Measurements from ENCODE around the gene FSTL5.

The FSTL5 gene

GRCh38 chr4:161428180-161428965 lies 735.4 kb downstream of the FSTL5 start:
- no peak for DNase-seq

DNA sequence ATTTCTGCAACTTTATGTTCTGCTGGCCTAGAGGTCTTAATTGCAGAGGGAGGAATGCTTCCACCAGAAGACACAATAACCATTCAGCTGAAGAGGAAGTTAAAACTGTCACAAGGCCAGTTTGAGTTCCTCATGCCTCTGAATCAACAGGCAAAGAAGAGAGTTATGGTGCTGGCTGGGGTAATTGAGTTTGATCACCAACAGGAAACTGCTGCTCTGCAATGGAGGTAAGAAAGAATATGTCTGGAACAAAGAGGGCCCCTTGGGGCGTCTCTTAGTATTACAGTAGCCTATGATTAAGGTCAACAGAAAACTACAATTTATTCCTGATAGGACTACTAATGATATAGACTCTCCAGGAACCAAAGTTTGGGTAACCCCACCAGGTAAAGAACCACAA lies 744.0 kb downstream of the FSTL5 start:
- DNase-seq = no peak

- DNase-seq = no peak
These were observed 751.9 kb downstream of the FSTL5 start for GRCh38 chr4:161411901-161412300.

DNA sequence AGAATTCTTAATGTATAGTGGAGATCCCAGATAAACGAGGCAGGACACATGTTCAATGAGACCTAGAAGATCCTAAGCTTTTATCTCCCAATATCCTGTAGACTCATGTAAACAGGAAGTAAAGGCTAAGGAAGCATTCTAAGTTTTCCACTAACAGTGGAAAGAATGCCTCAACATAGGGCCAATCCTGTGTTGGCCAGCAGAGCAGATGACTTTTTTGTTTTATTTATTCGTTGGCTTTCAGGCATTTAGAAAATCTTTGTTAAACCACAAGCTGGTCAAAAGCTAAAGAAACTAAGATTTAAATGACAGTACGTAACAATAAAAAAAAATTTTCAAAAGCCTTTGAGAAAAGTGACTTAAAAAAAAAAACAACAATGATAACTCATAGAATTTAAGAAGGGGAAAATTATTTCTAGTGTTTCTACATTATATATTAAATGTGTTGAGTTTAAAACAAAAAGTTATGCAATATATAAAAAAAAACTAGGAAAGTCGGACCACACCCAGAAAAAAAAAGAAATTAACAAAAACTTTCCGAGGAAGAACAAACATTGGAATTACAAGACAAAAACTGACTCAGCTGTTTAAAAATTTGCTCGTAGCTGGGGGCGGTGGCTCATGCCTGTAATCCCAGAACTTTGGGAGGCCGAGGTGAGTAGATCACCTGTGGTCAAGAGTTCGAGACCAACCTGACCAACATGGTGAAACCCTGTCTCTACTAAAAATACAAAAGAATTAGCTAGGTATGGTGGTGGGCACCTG lies 759.3 kb downstream of the FSTL5 start:
- no peak for DNase-seq

- DNase-seq = no peak
These were observed 760.0 kb downstream of the FSTL5 start for GRCh38 chr4:161403781-161404180.

- no peak for DNase-seq
These were observed 770.2 kb downstream of the FSTL5 start for GRCh38 chr4:161393602-161394001.

GRCh38 chr4:161382655-161383054 lies 781.1 kb downstream of the FSTL5 start:
- no peak for DNase-seq

DNA sequence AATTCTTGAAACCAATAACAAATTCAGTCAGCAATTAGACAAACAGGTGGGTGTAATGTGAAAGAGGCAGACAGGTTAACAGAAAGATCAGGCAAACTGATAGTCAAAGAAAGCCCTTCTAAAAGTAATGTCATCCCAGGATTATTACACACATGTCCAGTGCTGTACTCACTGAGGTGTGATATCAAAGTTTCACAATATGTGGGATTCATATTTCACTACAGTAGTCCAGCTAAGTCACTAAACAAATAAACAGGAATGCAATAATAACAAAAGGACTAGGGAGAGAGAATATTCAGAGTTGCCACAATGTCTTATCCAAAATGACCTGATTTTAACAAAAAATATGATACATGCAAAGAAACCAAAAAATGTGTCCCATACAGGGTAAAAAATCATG lies 787.5 kb downstream of the FSTL5 start:
- DNase-seq = no peak

- DNase-seq = no peak
These were observed 799.1 kb downstream of the FSTL5 start for GRCh38 chr4:161364681-161365080.

- no peak for DNase-seq
These were observed 802.8 kb downstream of the FSTL5 start for GRCh38 chr4:161360982-161361381.

GRCh38 chr4:161359491-161359890 lies 804.3 kb downstream of the FSTL5 start:
- no peak for DNase-seq

DNA sequence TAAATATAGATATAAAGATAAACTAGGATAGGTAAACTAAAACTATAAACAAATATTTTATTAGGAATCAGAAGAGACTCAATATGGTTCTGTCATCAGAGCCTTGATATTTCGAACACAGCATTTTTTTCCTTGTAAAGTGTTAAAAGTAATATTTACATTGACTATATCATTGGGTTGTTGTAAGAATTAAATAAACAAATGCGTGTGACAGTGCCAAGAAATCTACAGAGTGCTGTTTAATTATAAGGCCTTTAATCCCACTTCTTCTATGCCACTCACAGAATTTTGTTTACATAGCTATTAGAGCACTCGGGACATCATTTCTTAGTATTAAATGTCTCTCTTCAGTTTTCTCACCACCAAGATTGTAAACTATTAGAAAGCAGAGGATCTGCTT lies 807.4 kb downstream of the FSTL5 start:
- DNase-seq = no peak

DNA sequence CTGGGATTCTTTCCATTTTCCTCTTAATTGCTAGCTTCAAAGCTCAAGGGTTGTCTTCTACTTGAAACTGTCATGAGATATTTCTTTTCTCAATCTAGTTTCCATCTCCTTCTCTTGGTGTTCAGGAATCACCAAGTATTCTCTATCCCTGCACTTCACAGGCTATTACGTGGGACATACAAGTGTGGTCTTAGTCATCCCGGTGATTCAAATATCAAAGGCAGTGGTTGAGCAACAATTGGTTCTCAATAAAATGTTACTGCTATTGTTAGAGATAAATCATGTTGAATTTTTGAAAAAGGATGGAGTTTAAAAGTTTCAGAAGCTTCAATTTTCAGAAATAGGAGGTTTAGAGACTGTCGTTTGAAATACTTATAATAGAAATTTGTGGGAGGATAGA lies 812.9 kb downstream of the FSTL5 start:
- DNase-seq = no peak

GRCh38 chr4:161345741-161346140 lies 818.1 kb downstream of the FSTL5 start:
- DNase-seq = no peak

DNA sequence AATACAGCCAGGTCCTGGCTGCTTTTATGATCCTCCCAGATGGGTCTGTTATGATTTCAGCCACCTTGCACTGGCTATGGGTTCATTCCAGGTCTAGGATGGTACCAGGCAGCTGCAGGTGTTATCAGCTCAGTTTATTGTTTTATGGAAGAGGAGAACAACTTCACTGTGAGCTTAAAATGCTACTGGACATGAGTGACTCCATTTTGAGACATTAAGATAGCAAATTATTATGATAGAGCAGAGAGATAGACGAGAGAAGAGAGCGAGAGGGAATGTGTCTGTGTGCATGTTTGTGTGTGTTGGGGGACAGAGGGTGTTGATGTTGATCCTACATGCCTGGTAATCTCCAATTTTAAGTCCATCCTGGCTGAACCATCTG lies 820.2 kb downstream of the FSTL5 start:
- no peak for DNase-seq

DNA sequence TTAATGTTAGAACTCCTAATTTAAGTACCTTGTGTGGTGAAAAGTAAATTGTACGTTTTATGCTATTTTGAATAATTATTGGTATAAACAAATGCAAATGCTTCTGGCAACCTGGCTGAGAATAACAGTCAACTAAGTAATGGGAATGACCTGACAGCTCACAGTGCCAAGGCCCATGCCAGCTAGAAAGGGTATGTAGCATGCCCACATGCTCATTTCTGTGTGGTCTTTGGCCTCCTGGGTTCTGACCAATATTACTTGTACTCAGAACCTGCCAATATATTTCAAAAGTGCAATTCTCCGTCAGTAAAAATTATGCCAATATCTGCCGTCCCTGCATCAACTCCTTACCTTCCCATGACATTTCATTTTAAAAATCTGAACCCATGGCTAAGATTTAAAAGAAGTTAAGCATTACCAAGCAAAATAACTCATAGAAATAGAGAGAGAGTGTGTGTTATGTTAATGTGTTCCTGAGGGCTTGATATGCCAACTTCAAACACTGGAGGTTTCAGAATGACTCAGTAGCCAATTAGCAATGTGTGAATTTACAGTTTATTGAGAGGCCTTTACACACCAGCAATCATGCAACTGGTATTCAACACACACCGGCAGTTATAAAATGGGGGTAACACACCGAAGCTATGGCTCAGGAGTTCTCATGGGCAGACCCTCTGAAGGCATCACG lies 820.8 kb downstream of the FSTL5 start:
- no peak for DNase-seq

- no peak for DNase-seq
These were observed 827.2 kb downstream of the FSTL5 start for GRCh38 chr4:161336621-161337020.

GRCh38 chr4:161336016-161336530 lies 827.7 kb downstream of the FSTL5 start:
- no peak for DNase-seq
